K562 (cell line): Measurements from ENCODE around the gene CAPRIN1. TPM values are rescaled to one million over a fixed set of nuclear protein-coding genes. Genes with fewer than 3 reads are reported as not detected.

ENCODE experiments used
- STAT5B ChIP-seq: fragments of 250-450 bp; sonication (Bioruptor Pico); IDR thresholded peaks from 2 replicates; pipeline ENCODE4 v1.8.0; 2021; ENCODE audit warnings: mild to moderate bottlenecking, inconsistent platforms
- ZFP30 ChIP-seq: fragments of 250-450 bp; sonication (Bioruptor Pico); IDR thresholded peaks from 2 replicates; pipeline ENCODE4 v1.8.0; 2022; ENCODE audit warnings: moderate library complexity, mild to moderate bottlenecking, inconsistent platforms, borderline replicate concordance
- ZNF212 ChIP-seq: fragments of 450-650 bp; formaldehyde crosslinking; IDR thresholded peaks from 2 replicates; pipeline ENCODE4 v1.4.0; 2020; ENCODE audit warnings: mild to moderate bottlenecking
- ZNF239 ChIP-seq: fragments of 250-450 bp; sonication (Bioruptor Pico); IDR thresholded peaks from 2 replicates; pipeline ENCODE4 v1.4.0; 2020; ENCODE audit warnings: mild to moderate bottlenecking
- ZNF347 ChIP-seq: fragments of 450-650 bp; formaldehyde crosslinking; IDR thresholded peaks from 2 replicates; pipeline ENCODE4 v1.4.0; 2020; ENCODE audit warnings: low read depth, mild to moderate bottlenecking, moderate library complexity
- polyA plus RNA-seq, 8 experiments: library from polyadenylated mRNA; depleted of rRNA in 4 of 8; stranded (reverse) in 5 of 8; unstranded in 3 of 8; fragments of >200 nt; fragmentation: Nextera tagmentation in 2 of 8; fragmentation: Illumina TruSeq in 1 of 8; extraction: Ambion mirVana in 2 of 8; extraction: Trizol in 1 of 8; gene quantifications; 2 replicates each; pipeline versions ENCODE4 v1.2.1 to v1.2.3, GENCODE V29; 2011 to 2014; ENCODE audit warnings: inconsistent platforms in 1 of 8, missing spikeins in 1 of 8
- total RNA-seq, 7 experiments: library from RNA; depleted of rRNA in 6 of 7; stranded (reverse); fragments of >200 nt in 6 of 7; fragmentation: Illumina TruSeq in 2 of 7; extraction: Trizol in 2 of 7; gene quantifications; 2 replicates each; pipeline versions ENCODE4 v1.2.1 to v1.2.3, GENCODE V29; 2011 to 2021; ENCODE audit warnings: low replicate concordance in 1 of 7
- TF ChIP-seq, protein P1 (sequence below): fragments of 450-650 bp; IDR thresholded peaks from 2 replicates; pipeline ENCODE4 v1.6.1; 2018; ENCODE audit not compliant: partially characterized antibody
- TF ChIP-seq, protein P2 (sequence below): fragments of 250-450 bp; sonication (Bioruptor Pico); IDR thresholded peaks from 2 replicates; pipeline ENCODE4 v1.4.0; 2020; ENCODE audit warnings: borderline replicate concordance

Gene CAPRIN1
- total and polyA plus RNA-seq, 9 of the 15 experiments (the other 6 are each of a cell fraction or from before 2014, with no cell fraction given): 49.6 to 271 (median 244) TPM

DNA sequence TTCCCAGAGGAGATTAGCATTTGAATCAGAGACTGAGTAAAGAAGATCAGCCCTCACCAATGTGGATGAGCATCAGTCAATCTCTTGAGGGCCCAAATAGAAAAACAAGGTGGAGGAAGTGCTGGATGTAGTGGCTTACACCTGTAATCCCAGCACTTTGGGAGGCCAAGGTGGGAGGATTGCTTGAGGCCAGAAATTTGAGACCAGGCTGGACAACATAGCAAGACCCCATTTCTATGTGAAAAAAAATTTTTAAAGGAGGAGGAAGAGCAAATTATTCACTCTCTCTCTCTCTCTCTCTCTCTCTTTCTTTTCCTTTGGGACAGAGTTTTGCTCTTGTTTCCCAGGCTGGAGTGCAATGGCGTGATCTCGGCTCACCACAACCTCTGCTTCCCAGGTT, 18.1 kb upstream of the CAPRIN1 start (continued):
- TF ChIP-seq, protein P1, sequence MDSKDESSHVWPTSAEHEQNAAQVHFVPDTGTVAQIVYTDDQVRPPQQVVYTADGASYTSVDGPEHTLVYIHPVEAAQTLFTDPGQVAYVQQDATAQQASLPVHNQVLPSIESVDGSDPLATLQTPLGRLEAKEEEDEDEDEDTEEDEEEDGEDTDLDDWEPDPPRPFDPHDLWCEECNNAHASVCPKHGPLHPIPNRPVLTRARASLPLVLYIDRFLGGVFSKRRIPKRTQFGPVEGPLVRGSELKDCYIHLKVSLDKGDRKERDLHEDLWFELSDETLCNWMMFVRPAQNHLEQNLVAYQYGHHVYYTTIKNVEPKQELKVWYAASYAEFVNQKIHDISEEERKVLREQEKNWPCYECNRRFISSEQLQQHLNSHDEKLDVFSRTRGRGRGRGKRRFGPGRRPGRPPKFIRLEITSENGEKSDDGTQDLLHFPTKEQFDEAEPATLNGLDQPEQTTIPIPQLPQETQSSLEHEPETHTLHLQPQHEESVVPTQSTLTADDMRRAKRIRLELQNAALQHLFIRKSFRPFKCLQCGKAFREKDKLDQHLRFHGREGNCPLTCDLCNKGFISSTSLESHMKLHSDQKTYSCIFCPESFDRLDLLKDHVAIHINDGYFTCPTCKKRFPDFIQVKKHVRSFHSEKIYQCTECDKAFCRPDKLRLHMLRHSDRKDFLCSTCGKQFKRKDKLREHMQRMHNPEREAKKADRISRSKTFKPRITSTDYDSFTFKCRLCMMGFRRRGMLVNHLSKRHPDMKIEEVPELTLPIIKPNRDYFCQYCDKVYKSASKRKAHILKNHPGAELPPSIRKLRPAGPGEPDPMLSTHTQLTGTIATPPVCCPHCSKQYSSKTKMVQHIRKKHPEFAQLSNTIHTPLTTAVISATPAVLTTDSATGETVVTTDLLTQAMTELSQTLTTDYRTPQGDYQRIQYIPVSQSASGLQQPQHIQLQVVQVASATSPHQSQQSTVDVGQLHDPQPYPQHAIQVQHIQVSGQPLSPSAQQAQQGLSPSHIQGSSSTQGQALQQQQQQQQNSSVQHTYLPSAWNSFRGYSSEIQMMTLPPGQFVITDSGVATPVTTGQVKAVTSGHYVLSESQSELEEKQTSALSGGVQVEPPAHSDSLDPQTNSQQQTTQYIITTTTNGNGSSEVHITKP: no peak
- no peak for TF ChIP-seq ZFP30 (CRISPR knock-in tag)
- no peak for TF ChIP-seq ZNF212 (CRISPR knock-in tag)
- TF ChIP-seq, protein P2, sequence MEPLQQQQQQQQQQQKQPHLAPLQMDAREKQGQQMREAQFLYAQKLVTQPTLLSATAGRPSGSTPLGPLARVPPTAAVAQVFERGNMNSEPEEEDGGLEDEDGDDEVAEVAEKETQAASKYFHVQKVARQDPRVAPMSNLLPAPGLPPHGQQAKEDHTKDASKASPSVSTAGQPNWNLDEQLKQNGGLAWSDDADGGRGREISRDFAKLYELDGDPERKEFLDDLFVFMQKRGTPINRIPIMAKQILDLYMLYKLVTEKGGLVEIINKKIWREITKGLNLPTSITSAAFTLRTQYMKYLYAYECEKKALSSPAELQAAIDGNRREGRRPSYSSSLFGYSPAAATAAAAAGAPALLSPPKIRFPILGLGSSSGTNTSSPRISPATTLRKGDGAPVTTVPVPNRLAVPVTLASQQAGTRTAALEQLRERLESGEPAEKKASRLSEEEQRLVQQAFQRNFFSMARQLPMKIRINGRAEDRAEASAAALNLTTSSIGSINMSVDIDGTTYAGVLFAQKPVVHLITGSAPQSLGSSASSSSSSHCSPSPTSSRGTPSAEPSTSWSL (CRISPR knock-in tag): no peak
- no peak for TF ChIP-seq ZNF347 (CRISPR knock-in tag)
- TF ChIP-seq ZNF239: no peak
- TF ChIP-seq STAT5B (CRISPR knock-in tag): no peak
- TF ChIP-seq, all 486 proteins: peak for 3
